GM12864 (cell line): ENCODE results near the gene OR2V2.
"Not testable (repeated sequence)": the region's sequence is repeated elsewhere in the genome, so short reads cannot be mapped to it uniquely, and the experiment has no call there.

Experiments used
- DNase-seq: peaks from one replicate; pipeline ENCODE4 v3.0.0-alpha.2; 2011; ENCODE audit warnings: low read depth
- H3K4me3 ChIP-seq: 2 replicates; pipeline ENCODE4 v1.5.1; 2011; ENCODE audit warnings: mild to moderate bottlenecking, low read depth, low read length, control low read depth
- CTCF ChIP-seq: IDR thresholded peaks from 2 replicates; pipeline ENCODE4 v1.5.1; 2011; ENCODE audit warnings: low read depth, mild to moderate bottlenecking, moderate library complexity, low read length, control low read depth, inconsistent platforms; ENCODE audit errors: missing control alignments

The OR2V2 gene

GRCh38 chr5:181105391-181106025 lies 41.9 kb upstream of the OR2V2 start:
- H3K4me3 ChIP-seq, result no peak overlapping the region
- no peak for DNase-seq
- TF ChIP-seq CTCF, result no peak

- TF ChIP-seq CTCF, result no peak
- no peak for DNase-seq
- no peak overlapping the region for H3K4me3 ChIP-seq
Observed at GRCh38 chr5:181107699-181108098, 39.7 kb upstream of the OR2V2 start.

GRCh38 chr5:181108578-181109165 lies 38.7 kb upstream of the OR2V2 start:
- no peak for TF ChIP-seq CTCF
- H3K4me3 ChIP-seq, result no peak overlapping the region

GRCh38 chr5:181109489-181110013 lies 37.8 kb upstream of the OR2V2 start:
- H3K4me3 ChIP-seq, result no peak overlapping the region
- TF ChIP-seq CTCF, result no peak
- DNase-seq, result no peak

More at GRCh38 chr5:181108578-181109165, 38.7 kb upstream of the OR2V2 start:
- no peak for DNase-seq

- DNase-seq, result no peak
- TF ChIP-seq CTCF, result no peak
- H3K4me3 ChIP-seq, result no peak overlapping the region
Observed at GRCh38 chr5:181111010-181111409, 36.4 kb upstream of the OR2V2 start.

GRCh38 chr5:181112476-181112875 lies 34.9 kb upstream of the OR2V2 start:
- H3K4me3 ChIP-seq, result no peak overlapping the region
- no peak for DNase-seq
- no peak for TF ChIP-seq CTCF

- DNase-seq, H3K4me3 ChIP-seq: not testable (repeated sequence)
Observed at GRCh38 chr5:181113572-181113971, 33.8 kb upstream of the OR2V2 start.
